ENCODE measurements around the gene PYDC1. TPM values are rescaled to one million over a fixed set of nuclear protein-coding genes. Genes with fewer than 3 reads are reported as not detected.

The PYDC1 gene
- total and polyA plus RNA-seq, 10 of the 15 experiments (the other 5 are each of a cell fraction or from before 2014, with no cell fraction given): not detected

GRCh38 chr16:31182391-31182790 is 34.5 kb downstream of the PYDC1 start:
- intact Hi-C loops (cut with micrococcal nuclease; ENCODE audit: unreplicated experiment): loop anchor here (5.0 to 10.0 kb wide), 2 partner anchors 185 to 692 kb away; partner anchors contain the start of gene ZNF267
- ATAC-seq (no peak), FAIRE-seq (no peak), DNase-seq (ENCODE audit: low read depth, low spot score) (no peak)
- Histone ChIP-seq H3K4me1 (ENCODE audit: control insufficient read depth, insufficient read depth, low read length) (peaks cover 17% of the 10 kb centered on the region), H3K27me3 (replicated peaks in 1 of 2; ENCODE audit: control insufficient read depth in 2 of 2, insufficient read depth in 2 of 2, low read length in 1 of 2) (no peaks in the 10 kb centered on the region), H3K4me2 (ENCODE audit: control insufficient read depth, insufficient read depth) (peak overlapping the region; percentile 87), H3K9ac (ENCODE audit: control insufficient read depth, insufficient read depth, low read length) (peak overlapping the region; percentile 91), H2AFZ (ENCODE audit: control insufficient read depth, low read depth, low read length) (no peak overlapping the region), H3K9me3 (replicated peaks; ENCODE audit: control insufficient read depth, insufficient read depth, low read length) (0 out of 3 replicates have a peak, but pooled peaks cover 1% of the 10 kb centered on the region), H3K4me3 (peak overlapping the region; percentile 87), H3K27ac (ENCODE audit: control insufficient read depth, insufficient read depth) (no peak overlapping the region), H3K79me2 (ENCODE audit: control insufficient read depth, insufficient read depth, low read length) (peaks cover 78% of the 10 kb centered on the region), H4K20me1 (ENCODE audit: control insufficient read depth, insufficient read depth) (peaks cover 26% of the 10 kb centered on the region), H3K36me3 (ENCODE audit: control insufficient read depth in 2 of 2, insufficient read depth in 2 of 2, low read length in 1 of 2) (peaks cover 22 to 34% of the 10 kb centered on the region in 2 experiments)
- in situ Hi-C loops (cut with MboI): no loop called here
- no TSS peak for BruUV-seq (replicated peaks)
- SMC1A ChIA-PET (ENCODE audit: uncharacterized antibody, unreplicated experiment): interaction anchor here (0.5 to 1.8 kb wide), 6 partner anchors 11 to 203 kb away, joined by 3 to 4 read pairs (median 3); partner anchors contain the start of gene PYCARD
- CTCF ChIA-PET: interaction anchor here (0.6 to 2.2 kb wide), 6 partner anchors 9 to 262 kb away, joined by 3 to 4 read pairs (median 4); partner anchors contain the start of gene PYCARD
- 4% methylated on average over 7 of the region's 7 CpGs for WGBS (ENCODE audit: insufficient coverage, insufficient replicate concordance, low lambda C conversion rate, missing lambda C conversion rate)
- RAD21 ChIA-PET (ENCODE audit: unreplicated experiment): interaction anchor here (1.0 to 1.5 kb wide), 4 partner anchors 20 to 201 kb away, joined by 3 to 7 read pairs (median 4); partner anchors contain the start of genes KAT8 and PYCARD
- POLR2A ChIA-PET: interaction anchor here (0.6 to 2.2 kb wide), 7 partner anchors 16 to 249 kb away, joined by 3 to 10 read pairs (median 3); partner anchors contain the start of genes PYCARD and TRIM72
- TF ChIP-seq RELB (IDR thresholded peaks at IDR 0.05; ENCODE audit: low read depth) (no peak), SMAD5 (IDR thresholded peaks at IDR 0.05; ENCODE audit: low read depth) (no peak), PKNOX1 (IDR thresholded peaks at IDR 0.05) (no peak), POLR2A (IDR thresholded peaks at IDR 0.05; ENCODE audit: low read depth, low read length) (no peak), MXI1 (IDR thresholded peaks at IDR 0.05; ENCODE audit: low read depth, low read length) (no peak), ZNF217 (IDR thresholded peaks at IDR 0.05) (no peak), TCF7 (IDR thresholded peaks at IDR 0.05; ENCODE audit: borderline replicate concordance) (no peak), POLR2AphosphoS5 (IDR thresholded peaks at IDR 0.05; ENCODE audit: low read length) (no peak)

All from GM12878 (cell line).